ENCODE data around the gene USP3. TPM values are rescaled to one million over a fixed set of nuclear protein-coding genes. Genes with fewer than 3 reads are reported as not detected.

The USP3 gene
- total and polyA plus RNA-seq, 2 of the 4 experiments (the other 2 are of a cell fraction): 17.3 to 52.3 TPM

DNA sequence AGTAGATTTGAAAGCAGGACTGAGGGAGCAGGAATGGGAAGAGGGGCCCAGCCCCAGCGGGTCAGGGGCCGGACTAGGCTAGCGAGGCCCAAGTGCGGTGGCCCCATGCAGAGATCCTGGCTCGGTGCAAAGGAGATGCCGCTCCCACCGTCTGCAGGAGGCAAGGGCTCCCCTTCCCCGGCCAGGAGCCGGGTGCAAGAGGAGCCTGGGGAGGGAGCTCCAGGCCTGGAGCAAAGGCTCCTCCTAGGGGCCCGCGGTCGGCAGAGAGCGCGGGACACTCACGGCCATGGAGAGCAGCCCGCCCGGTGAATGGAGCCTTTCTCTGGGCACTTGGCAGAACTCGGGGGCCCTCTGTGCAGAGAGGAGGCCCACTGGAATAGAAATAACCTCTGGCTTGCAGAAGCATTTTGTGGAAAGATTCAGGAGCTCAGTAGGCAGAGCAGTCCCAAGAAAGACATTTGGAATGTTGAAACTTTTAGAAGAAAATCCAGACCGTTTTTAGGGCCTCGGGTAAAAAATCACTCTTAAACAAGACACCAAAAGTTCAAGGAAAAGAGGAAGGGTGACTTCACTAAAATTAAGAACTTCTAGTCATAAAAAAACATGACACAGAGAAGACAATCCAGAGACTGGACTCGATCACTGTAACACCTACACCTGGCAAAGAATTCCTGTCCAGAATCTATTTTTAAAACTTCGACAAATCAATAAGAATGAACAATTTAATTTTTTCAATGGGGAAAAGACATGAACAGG lies 43.0 kb upstream of the USP3 start:
- Histone ChIP-seq H3K4me3 (ENCODE audit: insufficient read depth, low read depth, low read length) (no peak overlapping the region), H4K5ac (ENCODE audit: low read depth, low read length) (no peak overlapping the region), H3K4ac (ENCODE audit: low read depth, low read length) (no peak overlapping the region), H2BK5ac (ENCODE audit: low read depth, low read length, poor library complexity, severe bottlenecking) (no peak overlapping the region), H2AK5ac (ENCODE audit: low read depth, low read length) (no peak overlapping the region), H3K9ac (ENCODE audit: low read depth, low read length) (no peak overlapping the region), H3K9me3 (ENCODE audit: control insufficient read depth, insufficient read depth, low read length) (peaks cover 2% of the 10 kb centered on the region), H4K20me1 (ENCODE audit: insufficient read depth, low read length) (no peaks in the 10 kb centered on the region), H3K36me3 (ENCODE audit: control insufficient read depth, insufficient read depth, low read length) (no peaks in the 10 kb centered on the region), H3K14ac (replicated peaks; ENCODE audit: low read depth, low read length) (no peak overlapping the region), H3K56ac (ENCODE audit: extremely low read depth, insufficient read depth, low read length) (no peak overlapping the region), H4K91ac (ENCODE audit: insufficient read depth, low read depth, low read length) (no peak overlapping the region), H2AK9ac (replicated peaks; ENCODE audit: low read depth, low read length, poor library complexity) (no peak overlapping the region), H3K27ac (ENCODE audit: insufficient read depth, low read length) (no peak overlapping the region), H2BK15ac (ENCODE audit: low read depth, low read length) (no peak overlapping the region), H3K18ac (ENCODE audit: low read depth, low read length) (no peak overlapping the region; the same call in 1 of the 2 replicates), H2BK20ac (ENCODE audit: low read depth, low read length) (no peak overlapping the region; the same call in 1 of the 2 replicates), H4K8ac (ENCODE audit: low read depth in 2 of 2, low read length in 2 of 2) (no peak overlapping the region), H3K79me1 (ENCODE audit: low read depth in 1 of 2, low read length in 2 of 2) (no peaks in the 10 kb centered on the region), H3K4me2 (ENCODE audit: low read depth, low read length) (no peak overlapping the region), H3K23ac (ENCODE audit: low read depth, low read length) (no peak overlapping the region), H3K9me1 (ENCODE audit: insufficient read depth, low read length) (no peaks in the 10 kb centered on the region; the same call in 1 of the 2 replicates), H3K27me3 (ENCODE audit: control insufficient read depth, insufficient read depth, low read length) (no peaks in the 10 kb centered on the region), H2BK120ac (ENCODE audit: low read depth, low read length) (peak overlapping the region; percentile 32; the same call in 1 of the 2 replicates), H2AFZ (replicated peaks; ENCODE audit: low read length, poor library complexity) (peak overlapping the region; percentile 28), H3K4me1 (ENCODE audit: control insufficient read depth, insufficient read depth, low read length) (peaks cover 17% of the 10 kb centered on the region)
- WGBS, 2 experiments (ENCODE audit: extremely low coverage in 2 of 2, insufficient read length in 1 of 2): 59% methylated on average over 7 of the region's 22 CpGs; no CpG with 5 or more reads in 1 of the 2 experiments
- dilution Hi-C loops (cut with HindIII; ENCODE audit: low sequenced_read_pairs, unreplicated experiment) (no loop called here), in situ Hi-C loops (cut with MboI; ENCODE audit: low sequenced_read_pairs) (no loop called here), intact Hi-C loops (cut with micrococcal nuclease) (loop anchor here (10.0 kb wide), 2 partner anchors 123 to 603 kb away; no protein-coding TSS in a partner anchor)
- DNase-seq (no peak), ATAC-seq (ENCODE audit: low read depth) (no peak)
- ChIA-PET CTCF (no interaction called here), POLR2A (ENCODE audit: unreplicated experiment) (no interaction called here)
- BruUV-seq (replicated peaks): no TSS peak
- TF ChIP-seq FOS (IDR thresholded peaks at IDR 0.05; ENCODE audit: low read depth, low read length) (no peak), RCOR1 (IDR thresholded peaks at IDR 0.05; ENCODE audit: insufficient replicate concordance, low read length) (no peak), RAD21 (IDR thresholded peaks at IDR 0.05; ENCODE audit: low read length) (no peak), MAFK (IDR thresholded peaks at IDR 0.05; ENCODE audit: low read depth, low read length) (no peak), CHD1 (IDR thresholded peaks at IDR 0.05; ENCODE audit: low read depth, low read length) (no peak), NFE2L2 (IDR thresholded peaks at IDR 0.05; ENCODE audit: low read depth, low read length) (no peak), CEBPB (IDR thresholded peaks at IDR 0.05; ENCODE audit: low read depth, low read length) (no peak), RFX5 (IDR thresholded peaks at IDR 0.05; ENCODE audit: low read depth, low read length) (no peak), BHLHE40 (IDR thresholded peaks at IDR 0.05; ENCODE audit: low read depth, low read length) (no peak), MAZ (IDR thresholded peaks at IDR 0.05; ENCODE audit: borderline replicate concordance, low read depth, low read length) (no peak), POLR2A (IDR thresholded peaks at IDR 0.05; ENCODE audit: low read depth, low read length) (no peak)
- TF ChIP-seq, protein P1, sequence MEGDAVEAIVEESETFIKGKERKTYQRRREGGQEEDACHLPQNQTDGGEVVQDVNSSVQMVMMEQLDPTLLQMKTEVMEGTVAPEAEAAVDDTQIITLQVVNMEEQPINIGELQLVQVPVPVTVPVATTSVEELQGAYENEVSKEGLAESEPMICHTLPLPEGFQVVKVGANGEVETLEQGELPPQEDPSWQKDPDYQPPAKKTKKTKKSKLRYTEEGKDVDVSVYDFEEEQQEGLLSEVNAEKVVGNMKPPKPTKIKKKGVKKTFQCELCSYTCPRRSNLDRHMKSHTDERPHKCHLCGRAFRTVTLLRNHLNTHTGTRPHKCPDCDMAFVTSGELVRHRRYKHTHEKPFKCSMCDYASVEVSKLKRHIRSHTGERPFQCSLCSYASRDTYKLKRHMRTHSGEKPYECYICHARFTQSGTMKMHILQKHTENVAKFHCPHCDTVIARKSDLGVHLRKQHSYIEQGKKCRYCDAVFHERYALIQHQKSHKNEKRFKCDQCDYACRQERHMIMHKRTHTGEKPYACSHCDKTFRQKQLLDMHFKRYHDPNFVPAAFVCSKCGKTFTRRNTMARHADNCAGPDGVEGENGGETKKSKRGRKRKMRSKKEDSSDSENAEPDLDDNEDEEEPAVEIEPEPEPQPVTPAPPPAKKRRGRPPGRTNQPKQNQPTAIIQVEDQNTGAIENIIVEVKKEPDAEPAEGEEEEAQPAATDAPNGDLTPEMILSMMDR (conservative IDR thresholded peaks at IDR 0.05; ENCODE audit: low read depth, low read length): no peak
- TF ChIP-seq, protein P2, sequence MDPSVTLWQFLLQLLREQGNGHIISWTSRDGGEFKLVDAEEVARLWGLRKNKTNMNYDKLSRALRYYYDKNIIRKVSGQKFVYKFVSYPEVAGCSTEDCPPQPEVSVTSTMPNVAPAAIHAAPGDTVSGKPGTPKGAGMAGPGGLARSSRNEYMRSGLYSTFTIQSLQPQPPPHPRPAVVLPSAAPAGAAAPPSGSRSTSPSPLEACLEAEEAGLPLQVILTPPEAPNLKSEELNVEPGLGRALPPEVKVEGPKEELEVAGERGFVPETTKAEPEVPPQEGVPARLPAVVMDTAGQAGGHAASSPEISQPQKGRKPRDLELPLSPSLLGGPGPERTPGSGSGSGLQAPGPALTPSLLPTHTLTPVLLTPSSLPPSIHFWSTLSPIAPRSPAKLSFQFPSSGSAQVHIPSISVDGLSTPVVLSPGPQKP (IDR thresholded peaks at IDR 0.05; ENCODE audit: borderline replicate concordance, low read depth, low read length): no peak
